ENCODE measurements around the gene ZDHHC3.

Gene ZDHHC3

GRCh38 chr3:44942202-44942921 lies 33.6 kb downstream of the ZDHHC3 start:
- DNase-seq = no peak
- TF ChIP-seq POLR2A (IDR thresholded peaks at IDR 0.05; ENCODE audit: low read length) (no peak), GATA1 (IDR thresholded peaks at IDR 0.05; ENCODE audit: low read depth, low read length) (no peak)

- DNase-seq = no peak
- TF ChIP-seq GATA1 (IDR thresholded peaks at IDR 0.05; ENCODE audit: low read depth, low read length) = no peak
- TF ChIP-seq POLR2A (IDR thresholded peaks at IDR 0.05; ENCODE audit: low read length) = no peak
Measured at GRCh38 chr3:44939581-44940036, 36.4 kb downstream of the ZDHHC3 start.

- no peak for TF ChIP-seq POLR2A (IDR thresholded peaks at IDR 0.05; ENCODE audit: low read length)
- no peak for TF ChIP-seq GATA1 (IDR thresholded peaks at IDR 0.05; ENCODE audit: low read depth, low read length)
- DNase-seq = no peak
Measured at GRCh38 chr3:44932986-44933944, 42.7 kb downstream of the ZDHHC3 start.

- no peak for TF ChIP-seq GATA1 (IDR thresholded peaks at IDR 0.05; ENCODE audit: low read depth, low read length)
- no peak for TF ChIP-seq POLR2A (IDR thresholded peaks at IDR 0.05; ENCODE audit: low read length)
- DNase-seq = no peak
Measured at GRCh38 chr3:44932271-44932670, 43.7 kb downstream of the ZDHHC3 start.

DNA sequence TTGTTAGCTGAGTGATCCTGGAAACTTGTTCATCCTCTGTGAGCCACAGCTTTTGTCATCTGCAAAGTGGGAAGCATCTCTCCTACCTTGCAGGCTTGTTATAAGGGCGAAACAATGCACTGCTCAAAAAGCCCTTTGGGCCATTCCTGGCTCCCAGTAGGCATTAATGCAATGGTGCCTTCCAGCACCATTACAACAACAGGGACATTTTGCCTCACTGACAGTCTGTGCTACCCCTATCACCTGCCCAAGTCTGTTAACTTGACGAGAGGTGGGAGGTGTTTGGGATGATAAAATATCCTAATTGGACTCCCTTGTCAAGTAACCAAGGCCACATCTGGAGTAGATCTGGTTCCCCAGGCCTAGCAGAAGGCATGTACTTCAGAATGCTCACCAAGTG lies 44.2 kb downstream of the ZDHHC3 start:
- DNase-seq = no peak
- TF ChIP-seq GATA1 (IDR thresholded peaks at IDR 0.05; ENCODE audit: low read depth, low read length) (no peak), POLR2A (IDR thresholded peaks at IDR 0.05; ENCODE audit: low read length) (no peak)

GRCh38 chr3:44930911-44931310 lies 45.1 kb downstream of the ZDHHC3 start:
- no peak for DNase-seq

DNA sequence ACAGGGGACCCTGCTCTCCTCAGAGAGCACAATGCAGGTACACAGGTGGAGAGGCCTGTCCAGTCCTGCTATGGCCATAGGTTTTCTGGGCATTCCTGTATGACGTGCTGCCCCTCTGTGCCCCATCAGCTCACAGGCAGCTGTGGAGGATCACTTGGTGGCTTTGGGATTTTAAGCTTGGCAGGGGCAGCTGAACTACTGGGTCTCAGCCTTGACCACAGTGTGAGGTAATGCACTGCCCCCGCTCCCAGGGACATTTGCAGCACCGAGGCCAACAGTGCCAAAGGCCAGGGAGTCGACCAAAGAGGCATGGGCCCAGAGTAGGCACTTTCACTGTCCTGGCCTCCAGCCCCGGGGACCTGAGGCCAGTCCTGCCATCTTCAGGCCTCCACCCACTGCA lies 46.2 kb downstream of the ZDHHC3 start:
- no peak for DNase-seq
- TF ChIP-seq GATA1 (IDR thresholded peaks at IDR 0.05; ENCODE audit: low read depth, low read length) = no peak
- no peak for TF ChIP-seq POLR2A (IDR thresholded peaks at IDR 0.05; ENCODE audit: low read length)

More at GRCh38 chr3:44930911-44931310, 45.1 kb downstream of the ZDHHC3 start:
- no peak for TF ChIP-seq POLR2A (IDR thresholded peaks at IDR 0.05; ENCODE audit: low read length)

GRCh38 chr3:44927371-44927770 lies 48.6 kb downstream of the ZDHHC3 start:
- TF ChIP-seq POLR2A (IDR thresholded peaks at IDR 0.05; ENCODE audit: low read length) (no peak), GATA1 (IDR thresholded peaks at IDR 0.05; ENCODE audit: low read depth, low read length) (no peak)
- no peak for DNase-seq

DNA sequence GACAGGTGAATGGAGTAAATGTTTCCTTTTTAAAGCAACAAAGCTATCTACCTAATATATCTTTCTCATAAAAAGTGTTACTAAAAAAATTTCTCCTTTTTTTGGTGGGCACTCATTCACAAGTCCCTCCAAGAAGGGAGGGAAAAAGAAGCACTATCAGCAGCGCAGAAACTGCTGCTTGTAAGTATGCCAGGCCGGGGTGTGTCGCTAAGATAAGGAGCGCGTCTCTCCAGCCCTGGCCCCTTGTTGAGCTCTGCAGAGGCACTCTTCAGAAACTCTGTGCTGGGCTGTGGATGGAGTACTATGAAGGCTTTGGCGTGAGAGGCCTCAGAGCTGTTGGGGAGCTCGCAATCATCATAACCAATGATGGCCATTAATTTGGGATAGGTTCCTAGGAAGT lies 49.1 kb downstream of the ZDHHC3 start:
- DNase-seq = peak; percentile 92 to 96

DNA sequence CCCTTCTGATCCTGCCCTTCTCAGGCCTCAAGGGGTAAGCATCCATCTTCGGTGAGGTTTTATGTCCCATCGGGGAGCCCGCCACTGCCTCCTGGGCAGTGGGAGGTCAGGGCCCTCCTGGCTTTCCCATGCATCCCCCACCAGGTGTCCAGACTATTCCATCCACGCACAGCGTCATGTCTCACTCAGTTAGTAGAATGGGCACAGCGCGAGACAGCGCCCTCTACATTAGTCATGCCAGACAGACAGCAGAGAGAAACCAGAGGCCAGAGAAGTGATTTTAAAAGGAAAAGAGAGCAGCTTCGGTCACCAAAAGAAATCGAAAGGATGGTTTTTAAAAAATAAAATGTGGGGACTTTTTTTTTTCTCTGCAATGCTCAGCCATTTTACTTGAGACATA lies 49.8 kb downstream of the ZDHHC3 start:
- DNase-seq = peak; percentile 20 to 24
- TF ChIP-seq GATA1 (IDR thresholded peaks at IDR 0.05; ENCODE audit: low read depth, low read length) (no peak), POLR2A (IDR thresholded peaks at IDR 0.05; ENCODE audit: low read length) (no peak)

More for the DNA sequence above, 49.1 kb downstream of the ZDHHC3 start:
- TF ChIP-seq GATA1 (IDR thresholded peaks at IDR 0.05; ENCODE audit: low read depth, low read length) (peak; percentile 84), POLR2A (IDR thresholded peaks at IDR 0.05; ENCODE audit: low read length) (no peak)

GRCh38 chr3:44924457-44925084 lies 51.4 kb downstream of the ZDHHC3 start:
- no peak for DNase-seq
- TF ChIP-seq GATA1 (IDR thresholded peaks at IDR 0.05; ENCODE audit: low read depth, low read length) = no peak
- no peak for TF ChIP-seq POLR2A (IDR thresholded peaks at IDR 0.05; ENCODE audit: low read length)

GRCh38 chr3:44923632-44924456 lies 52.1 kb downstream of the ZDHHC3 start:
- no peak for DNase-seq

GRCh38 chr3:44920081-44920480 lies 55.9 kb downstream of the ZDHHC3 start:
- no peak for DNase-seq
- TF ChIP-seq GATA1 (IDR thresholded peaks at IDR 0.05; ENCODE audit: low read depth, low read length) = no peak
- no peak for TF ChIP-seq POLR2A (IDR thresholded peaks at IDR 0.05; ENCODE audit: low read length)

More at GRCh38 chr3:44923632-44924456, 52.1 kb downstream of the ZDHHC3 start:
- TF ChIP-seq POLR2A (IDR thresholded peaks at IDR 0.05; ENCODE audit: low read length) (no peak), GATA1 (IDR thresholded peaks at IDR 0.05; ENCODE audit: low read depth, low read length) (no peak)
